ENCODE measurements around the gene LRRK2.

DNA sequence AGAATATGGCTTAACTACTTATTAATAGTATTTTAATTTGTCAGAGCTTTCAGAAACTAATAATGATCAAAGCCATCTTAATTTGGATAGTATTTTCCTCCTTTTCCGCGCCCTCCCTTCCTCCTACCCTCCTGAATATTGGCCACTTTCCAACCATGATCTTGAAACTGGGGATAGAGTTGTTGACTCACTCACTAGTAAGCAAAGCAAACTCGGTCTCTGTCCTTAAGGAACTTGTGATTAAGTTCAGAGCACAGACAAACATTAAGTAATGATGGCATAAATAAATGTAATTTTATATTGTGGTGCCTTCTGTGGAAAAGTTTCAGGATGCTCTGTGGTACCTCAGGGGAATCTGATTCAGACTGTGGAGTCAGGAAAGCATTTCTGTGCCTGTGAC is 75.7 kb downstream of the LRRK2 start:
- TF ChIP-seq, protein P1, sequence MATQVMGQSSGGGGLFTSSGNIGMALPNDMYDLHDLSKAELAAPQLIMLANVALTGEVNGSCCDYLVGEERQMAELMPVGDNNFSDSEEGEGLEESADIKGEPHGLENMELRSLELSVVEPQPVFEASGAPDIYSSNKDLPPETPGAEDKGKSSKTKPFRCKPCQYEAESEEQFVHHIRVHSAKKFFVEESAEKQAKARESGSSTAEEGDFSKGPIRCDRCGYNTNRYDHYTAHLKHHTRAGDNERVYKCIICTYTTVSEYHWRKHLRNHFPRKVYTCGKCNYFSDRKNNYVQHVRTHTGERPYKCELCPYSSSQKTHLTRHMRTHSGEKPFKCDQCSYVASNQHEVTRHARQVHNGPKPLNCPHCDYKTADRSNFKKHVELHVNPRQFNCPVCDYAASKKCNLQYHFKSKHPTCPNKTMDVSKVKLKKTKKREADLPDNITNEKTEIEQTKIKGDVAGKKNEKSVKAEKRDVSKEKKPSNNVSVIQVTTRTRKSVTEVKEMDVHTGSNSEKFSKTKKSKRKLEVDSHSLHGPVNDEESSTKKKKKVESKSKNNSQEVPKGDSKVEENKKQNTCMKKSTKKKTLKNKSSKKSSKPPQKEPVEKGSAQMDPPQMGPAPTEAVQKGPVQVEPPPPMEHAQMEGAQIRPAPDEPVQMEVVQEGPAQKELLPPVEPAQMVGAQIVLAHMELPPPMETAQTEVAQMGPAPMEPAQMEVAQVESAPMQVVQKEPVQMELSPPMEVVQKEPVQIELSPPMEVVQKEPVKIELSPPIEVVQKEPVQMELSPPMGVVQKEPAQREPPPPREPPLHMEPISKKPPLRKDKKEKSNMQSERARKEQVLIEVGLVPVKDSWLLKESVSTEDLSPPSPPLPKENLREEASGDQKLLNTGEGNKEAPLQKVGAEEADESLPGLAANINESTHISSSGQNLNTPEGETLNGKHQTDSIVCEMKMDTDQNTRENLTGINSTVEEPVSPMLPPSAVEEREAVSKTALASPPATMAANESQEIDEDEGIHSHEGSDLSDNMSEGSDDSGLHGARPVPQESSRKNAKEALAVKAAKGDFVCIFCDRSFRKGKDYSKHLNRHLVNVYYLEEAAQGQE (IDR thresholded peaks at IDR 0.05; ENCODE audit: insufficient read depth in 1 of 2, low read depth in 2 of 2, low read length in 1 of 2): no peak
- TF ChIP-seq, protein P2, sequence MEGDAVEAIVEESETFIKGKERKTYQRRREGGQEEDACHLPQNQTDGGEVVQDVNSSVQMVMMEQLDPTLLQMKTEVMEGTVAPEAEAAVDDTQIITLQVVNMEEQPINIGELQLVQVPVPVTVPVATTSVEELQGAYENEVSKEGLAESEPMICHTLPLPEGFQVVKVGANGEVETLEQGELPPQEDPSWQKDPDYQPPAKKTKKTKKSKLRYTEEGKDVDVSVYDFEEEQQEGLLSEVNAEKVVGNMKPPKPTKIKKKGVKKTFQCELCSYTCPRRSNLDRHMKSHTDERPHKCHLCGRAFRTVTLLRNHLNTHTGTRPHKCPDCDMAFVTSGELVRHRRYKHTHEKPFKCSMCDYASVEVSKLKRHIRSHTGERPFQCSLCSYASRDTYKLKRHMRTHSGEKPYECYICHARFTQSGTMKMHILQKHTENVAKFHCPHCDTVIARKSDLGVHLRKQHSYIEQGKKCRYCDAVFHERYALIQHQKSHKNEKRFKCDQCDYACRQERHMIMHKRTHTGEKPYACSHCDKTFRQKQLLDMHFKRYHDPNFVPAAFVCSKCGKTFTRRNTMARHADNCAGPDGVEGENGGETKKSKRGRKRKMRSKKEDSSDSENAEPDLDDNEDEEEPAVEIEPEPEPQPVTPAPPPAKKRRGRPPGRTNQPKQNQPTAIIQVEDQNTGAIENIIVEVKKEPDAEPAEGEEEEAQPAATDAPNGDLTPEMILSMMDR (IDR thresholded peaks at IDR 0.05): no peak
- no peak for TF ChIP-seq POLR2AphosphoS5 (IDR thresholded peaks at IDR 0.05; ENCODE audit: low read depth, low read length)
- TF ChIP-seq SIN3A (IDR thresholded peaks at IDR 0.05; ENCODE audit: borderline replicate concordance, insufficient read depth, low read depth, low read length): no peak
- no peak for TF ChIP-seq TCF7L2 (IDR thresholded peaks at IDR 0.05; ENCODE audit: low read depth, low read length)
